HAP-1 (cell line): ENCODE results near the gene SARM1.
A peak's percentile ranks its signal among the peaks of the same experiment; 100 is the strongest.

ENCODE experiments used
- DNase-seq, 2 experiments: peaks; one replicate each; pipeline ENCODE4 v3.0.0-alpha.2; 2016 to 2020; ENCODE audit warnings: low spot score in 2 of 2
- H3K27me3 ChIP-seq: fragments of 250-450 bp; sonication (Bioruptor Pico); 2 replicates; pipeline ENCODE4 v1.5.1; 2020; ENCODE audit warnings: low read depth, mild to moderate bottlenecking, moderate library complexity
- H3K36me3 ChIP-seq: fragments of 250-450 bp; sonication (Bioruptor Pico); replicated peaks from 2 replicates; pipeline ENCODE4 v1.5.1; 2020; ENCODE audit warnings: mild to moderate bottlenecking
- H3K4me1 ChIP-seq: fragments of 250-450 bp; sonication (Bioruptor Pico); 2 replicates; pipeline ENCODE4 v1.5.1; 2020; ENCODE audit warnings: mild to moderate bottlenecking
- H3K4me3 ChIP-seq: fragments of 250-450 bp; sonication (Bioruptor Pico); 2 replicates; pipeline ENCODE4 v1.5.1; 2020; ENCODE audit warnings: mild to moderate bottlenecking, moderate library complexity
- H3K9me3 ChIP-seq: fragments of 250-450 bp; sonication (Bioruptor Pico); 2 replicates; pipeline ENCODE4 v1.5.1; 2020; ENCODE audit warnings: mild to moderate bottlenecking, moderate library complexity
- in situ Hi-C: fragments of 300-500 bp; cut with MboI; formaldehyde crosslinking; loops from 3 replicates; pipeline ENCODE4 v1.14.3; 2020; ENCODE audit warnings: low sequenced_read_pairs, inconsistent platforms, mixed read lengths

The SARM1 gene

DNA sequence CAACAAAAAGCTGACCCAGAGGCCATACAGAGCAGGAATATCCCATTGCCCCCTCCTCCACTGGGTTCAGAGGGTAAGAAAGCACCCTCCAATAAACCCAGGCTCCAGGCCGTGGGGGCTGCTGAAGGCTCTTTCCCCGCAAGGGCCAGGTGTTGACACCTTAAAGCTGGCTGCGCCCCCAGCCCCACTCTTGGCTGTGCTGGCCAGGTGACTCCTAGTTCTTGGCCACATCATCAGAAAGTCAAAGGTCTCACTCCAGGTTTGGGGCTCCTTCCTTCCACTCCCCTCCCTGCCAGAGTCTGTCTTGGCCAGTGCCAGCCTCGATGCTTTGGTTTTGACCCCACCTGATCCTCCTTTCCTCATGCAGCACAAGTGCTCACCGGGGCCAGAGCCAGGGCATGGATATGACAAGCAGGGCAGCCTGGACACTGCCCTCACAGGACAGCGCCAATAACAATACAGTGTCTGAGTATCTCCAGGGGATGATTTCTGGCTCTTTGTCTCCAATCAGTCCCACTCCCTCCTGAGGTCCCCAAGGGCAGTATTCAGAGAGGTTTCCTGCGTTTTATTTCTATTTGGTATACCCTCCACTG, 26.3 kb downstream of the SARM1 start:
- H3K27me3 ChIP-seq: no peaks in the 10 kb centered on the region
- no peaks in the 10 kb centered on the region for H3K9me3 ChIP-seq
- peaks cover 9% of the 10 kb centered on the region; the same call in 1 of the 2 replicates for H3K36me3 ChIP-seq
- DNase-seq: no peak
- H3K4me3 ChIP-seq: no peak overlapping the region
- in situ Hi-C loops: loop anchor here (25.0 kb wide), 1 partner anchor 610 kb away; no protein-coding TSS in a partner anchor
- no peaks in the 10 kb centered on the region for H3K4me1 ChIP-seq

DNA sequence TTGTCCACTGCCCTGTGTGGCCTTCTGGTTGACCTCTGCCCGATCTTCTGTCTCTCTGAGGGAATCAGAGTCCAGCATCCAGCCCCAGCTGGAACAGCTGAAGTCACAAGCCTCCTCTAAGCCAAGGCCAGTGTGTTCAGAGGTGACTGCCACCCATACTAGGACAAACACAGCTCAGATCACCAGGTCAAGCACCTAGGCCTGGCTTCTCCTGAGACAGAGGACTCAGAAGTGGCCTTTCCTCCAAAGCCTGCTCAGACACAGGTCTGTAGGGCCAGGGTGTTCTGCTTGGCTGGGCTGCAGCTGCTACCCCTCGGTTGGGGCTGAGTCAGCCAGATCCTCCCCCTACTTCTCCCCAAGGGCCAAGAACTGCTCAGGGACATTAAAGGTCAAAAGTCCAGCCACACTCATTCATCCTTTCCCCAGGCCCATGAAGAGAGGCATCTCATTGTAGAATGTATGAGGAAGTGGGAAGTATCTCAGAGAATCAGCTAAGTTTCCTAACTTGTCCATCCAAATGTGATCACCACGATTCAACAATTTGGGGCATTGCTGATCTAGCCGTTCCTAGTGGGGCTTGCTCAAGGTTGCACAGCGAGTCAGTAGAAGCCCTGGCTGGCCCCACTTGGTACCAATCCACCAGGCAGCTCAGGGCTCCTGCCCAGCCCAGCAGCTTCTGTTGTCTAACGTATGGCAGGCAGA, 26.9 kb downstream of the SARM1 start:
- no peak for DNase-seq
- in situ Hi-C loops: loop anchor here (25.0 kb wide), 1 partner anchor 611 kb away; no protein-coding TSS in a partner anchor
- Histone ChIP-seq H3K9me3 (no peaks in the 10 kb centered on the region), H3K27me3 (no peaks in the 10 kb centered on the region), H3K4me1 (no peaks in the 10 kb centered on the region), H3K36me3 (peaks cover 9% of the 10 kb centered on the region; the same call in 1 of the 2 replicates), H3K4me3 (no peak overlapping the region)

DNA sequence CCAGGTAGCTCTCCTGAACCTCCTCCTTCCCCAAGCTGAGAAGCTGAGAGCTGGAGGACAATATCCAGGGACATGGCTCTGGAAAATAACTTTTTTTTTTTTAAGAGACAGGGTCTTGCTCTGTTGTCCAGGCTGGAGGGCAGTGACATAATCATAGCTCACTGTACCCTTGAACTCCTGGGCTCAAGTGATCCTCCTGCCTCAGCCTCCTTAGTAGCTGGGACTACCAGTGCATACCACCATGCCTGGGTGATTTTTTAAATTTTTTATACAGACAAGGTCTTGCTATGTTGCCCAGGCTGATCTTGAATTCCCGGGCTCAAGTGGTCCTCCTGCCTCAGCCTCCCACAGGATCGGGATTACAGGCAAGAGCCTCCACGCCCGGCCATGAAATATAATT, 28.3 kb downstream of the SARM1 start:
- Histone ChIP-seq H3K9me3 (no peaks in the 10 kb centered on the region), H3K4me3 (no peak overlapping the region), H3K27me3 (no peaks in the 10 kb centered on the region), H3K36me3 (peaks cover 9% of the 10 kb centered on the region), H3K4me1 (no peaks in the 10 kb centered on the region)
- in situ Hi-C loops: loop anchor here (25.0 kb wide), 2 partner anchors 363 to 613 kb away; partner anchors contain the start of gene NLK
- DNase-seq: no peak

DNA sequence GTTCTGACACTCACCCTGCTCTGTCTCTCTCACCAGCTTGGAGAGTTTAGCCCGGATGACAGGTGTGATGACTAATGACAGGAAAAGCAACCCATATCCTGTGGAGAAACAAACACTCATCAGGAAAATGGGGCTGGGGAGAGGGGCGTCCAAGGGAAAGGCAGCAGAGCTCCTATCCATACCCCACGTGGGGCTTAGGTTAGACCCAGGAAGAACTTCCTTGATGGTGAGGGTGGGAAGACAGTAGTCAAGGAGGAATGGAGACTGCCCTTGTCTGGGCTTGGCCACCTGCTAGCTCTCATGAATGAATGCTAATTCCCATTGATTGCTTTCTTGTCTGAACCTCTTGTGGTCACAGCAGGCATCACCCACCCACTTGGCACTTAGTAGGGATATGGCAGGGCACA, 30.7 kb downstream of the SARM1 start:
- Histone ChIP-seq H3K4me1 (peaks cover 13% of the 10 kb centered on the region), H3K27me3 (no peaks in the 10 kb centered on the region), H3K9me3 (no peaks in the 10 kb centered on the region), H3K4me3 (no peak overlapping the region), H3K36me3 (peaks cover 9% of the 10 kb centered on the region)
- in situ Hi-C loops: loop anchor here (25.0 kb wide), 1 partner anchor 365 kb away; the partner anchor contains the start of gene NLK
- DNase-seq: no peak

DNA sequence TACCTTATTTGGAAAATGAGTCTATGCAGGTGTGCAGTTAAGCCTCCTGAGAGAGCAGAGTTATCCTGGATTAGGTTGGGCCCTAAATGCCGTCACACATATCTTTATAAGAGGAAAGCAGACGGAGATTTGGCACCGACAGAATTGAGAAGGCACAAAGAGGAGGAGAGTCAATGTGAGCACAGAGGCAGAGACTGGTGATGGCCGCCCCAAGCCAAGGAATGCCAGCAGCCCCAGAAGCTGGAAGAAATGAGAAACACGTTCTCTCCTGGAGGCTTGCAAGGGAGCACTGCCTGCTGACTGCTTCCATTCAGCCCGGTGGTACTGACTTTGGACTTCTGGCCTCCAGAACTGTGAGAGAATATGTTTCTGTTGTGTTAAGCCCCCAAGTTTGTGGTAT, 31.4 kb downstream of the SARM1 start:
- H3K9me3 ChIP-seq: no peaks in the 10 kb centered on the region
- DNase-seq: no peak
- no peak overlapping the region for H3K4me3 ChIP-seq
- in situ Hi-C loops: loop anchor here (25.0 kb wide), 1 partner anchor 366 kb away; the partner anchor contains the start of gene NLK
- peaks cover 9% of the 10 kb centered on the region for H3K36me3 ChIP-seq
- peaks cover 16% of the 10 kb centered on the region for H3K4me1 ChIP-seq
- H3K27me3 ChIP-seq: no peaks in the 10 kb centered on the region

DNA sequence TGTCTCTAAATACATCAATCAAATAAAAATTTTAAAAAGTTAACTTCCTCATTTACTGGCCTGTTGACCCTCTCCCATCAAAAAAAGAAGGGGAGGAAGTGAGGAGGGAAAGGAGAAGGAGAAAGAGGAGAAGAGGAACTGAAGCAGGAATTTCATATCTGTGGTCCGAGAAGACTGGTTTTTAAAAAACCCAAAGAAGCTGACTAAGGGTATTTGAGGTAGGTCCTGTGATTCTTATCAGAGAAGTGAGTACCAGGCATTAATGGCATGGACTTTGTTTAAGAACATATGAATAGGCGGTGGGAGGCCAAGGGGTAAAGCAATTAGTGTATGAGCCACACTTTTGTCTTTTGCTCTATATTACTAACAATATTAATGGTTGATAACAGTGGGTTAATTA, 32.5 kb downstream of the SARM1 start:
- in situ Hi-C loops: loop anchor here (25.0 kb wide), 1 partner anchor 367 kb away; the partner anchor contains the start of gene NLK
- Histone ChIP-seq H3K4me1 (peaks cover 21% of the 10 kb centered on the region), H3K27me3 (no peaks in the 10 kb centered on the region), H3K9me3 (no peaks in the 10 kb centered on the region), H3K36me3 (peaks cover 9% of the 10 kb centered on the region), H3K4me3 (no peak overlapping the region)
- DNase-seq: no peak

DNA sequence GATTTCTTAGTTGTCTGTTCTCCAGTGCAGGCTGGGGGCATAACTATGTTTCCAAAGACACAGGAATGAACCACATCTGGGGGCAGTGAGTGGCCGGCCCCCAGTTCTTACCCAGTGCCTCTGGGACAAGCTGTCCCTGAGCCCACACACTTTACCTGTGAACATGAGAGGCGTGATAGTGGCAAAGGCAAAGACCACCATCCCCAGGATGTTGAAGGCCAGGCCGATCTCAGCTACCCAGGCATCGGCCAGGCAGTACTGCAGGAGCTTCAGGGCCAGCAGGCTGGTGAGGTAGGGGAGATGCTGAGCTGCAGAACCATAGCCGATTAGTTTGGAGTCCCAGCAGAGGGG, 32.9 kb downstream of the SARM1 start:
- Histone ChIP-seq H3K4me1 (peaks cover 21% of the 10 kb centered on the region), H3K9me3 (no peaks in the 10 kb centered on the region), H3K36me3 (peaks cover 7% of the 10 kb centered on the region), H3K4me3 (no peak overlapping the region), H3K27me3 (no peaks in the 10 kb centered on the region)
- no peak for DNase-seq
- in situ Hi-C loops: loop anchor here (25.0 kb wide), 1 partner anchor 367 kb away; the partner anchor contains the start of gene NLK

DNA sequence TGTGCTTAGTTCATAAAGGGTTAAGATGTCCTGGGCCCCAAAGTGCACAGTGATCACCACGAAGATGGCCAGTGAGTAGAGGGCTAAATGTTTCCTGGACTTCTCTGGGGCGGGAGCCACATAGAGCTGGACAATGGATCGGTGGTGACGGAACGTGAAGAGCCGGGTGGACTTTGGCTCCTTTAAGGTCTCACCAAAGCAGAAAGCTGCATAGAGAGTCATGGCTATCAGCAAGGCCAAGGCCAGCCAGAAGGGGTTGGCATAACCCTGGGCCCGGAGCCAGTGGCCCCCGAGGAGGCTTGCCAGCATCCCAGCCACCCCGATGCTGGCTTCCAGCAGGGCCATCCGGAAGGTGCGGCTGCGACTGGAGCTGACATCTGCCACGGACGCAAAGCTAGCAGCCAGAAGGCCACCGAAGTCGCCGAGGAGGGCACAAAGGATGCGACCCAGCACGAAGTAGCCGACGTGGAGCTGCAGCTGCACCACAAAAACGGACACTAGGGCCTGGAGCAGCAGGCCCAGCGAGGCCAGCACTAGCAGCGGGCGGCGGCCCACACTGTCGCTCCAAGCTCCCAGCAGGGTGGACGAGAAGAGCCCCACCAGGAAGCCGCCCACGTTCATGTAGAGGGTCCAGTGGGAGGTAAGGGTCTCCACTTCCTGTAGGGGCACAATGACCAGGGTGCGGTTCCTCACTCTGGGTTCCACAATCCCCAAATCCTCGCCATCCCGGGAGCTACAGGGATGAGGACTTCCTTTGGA, 33.5 kb downstream of the SARM1 start:
- DNase-seq: no peak
- Histone ChIP-seq H3K4me3 (peak overlapping the region; percentile 69), H3K27me3 (no peaks in the 10 kb centered on the region), H3K36me3 (peaks cover 7% of the 10 kb centered on the region), H3K4me1 (peaks cover 21% of the 10 kb centered on the region), H3K9me3 (no peaks in the 10 kb centered on the region)
- in situ Hi-C loops: loop anchor here (25.0 kb wide), 1 partner anchor 368 kb away; the partner anchor contains the start of gene NLK

DNA sequence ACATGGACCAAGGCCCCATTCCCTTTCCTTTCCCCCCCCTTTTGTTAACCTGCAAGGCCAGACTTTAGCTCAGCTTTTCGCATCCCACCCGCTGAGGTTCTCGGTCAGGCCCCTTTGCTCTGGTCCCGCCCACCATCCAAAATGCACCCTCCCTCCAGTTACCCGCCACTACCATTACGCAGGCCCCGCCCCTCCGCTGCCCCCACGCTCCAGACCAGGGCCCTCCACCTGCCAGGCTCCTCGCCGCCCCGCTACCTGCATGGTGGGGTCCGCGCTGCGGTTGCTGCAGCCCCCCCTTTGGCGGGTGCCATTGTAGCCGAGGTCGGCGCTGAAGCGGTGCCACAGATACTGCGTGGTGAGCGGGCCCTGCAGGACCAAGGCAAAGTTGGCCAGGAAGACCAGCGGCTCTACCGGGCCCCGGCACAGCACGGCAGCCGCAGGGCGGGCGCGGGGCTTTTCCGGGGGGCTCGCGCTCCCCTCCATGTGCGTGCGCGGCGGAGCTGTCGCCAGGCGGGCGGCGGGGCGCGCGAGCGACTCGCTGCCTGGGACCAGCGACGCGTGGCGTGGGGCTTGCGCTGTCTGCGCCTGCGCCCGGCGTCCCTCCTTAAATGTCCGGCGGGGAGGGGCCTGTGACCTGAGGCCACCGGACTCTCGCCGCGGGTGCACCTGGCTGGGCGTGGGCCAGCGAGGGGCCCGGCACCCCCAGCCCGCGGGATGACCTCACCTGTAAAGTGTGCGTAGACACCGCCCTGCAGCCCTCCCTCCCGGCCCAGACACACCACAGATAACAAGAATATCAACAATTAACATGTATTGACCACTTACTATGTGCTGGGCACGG, 34.4 kb downstream of the SARM1 start, which contains the start of gene SLC46A1:
TSS of gene SLC46A1 (minus strand) at position 581 of the 841 bp plus-strand sequence. CDS start at position 483, 98 bp downstream.
- no peaks in the 10 kb centered on the region for H3K9me3 ChIP-seq
- H3K4me1 ChIP-seq: peaks cover 21% of the 10 kb centered on the region
- peak; percentile 71 to 92 for DNase-seq
- no peaks in the 10 kb centered on the region for H3K27me3 ChIP-seq
- H3K4me3 ChIP-seq: peak within 1 kb of the TSS; percentile 69
- H3K36me3 ChIP-seq: peaks cover 4% of the 10 kb centered on the region
- in situ Hi-C loops: loop anchor here (25.0 kb wide), 1 partner anchor 369 kb away; the partner anchor contains the start of gene NLK

DNA sequence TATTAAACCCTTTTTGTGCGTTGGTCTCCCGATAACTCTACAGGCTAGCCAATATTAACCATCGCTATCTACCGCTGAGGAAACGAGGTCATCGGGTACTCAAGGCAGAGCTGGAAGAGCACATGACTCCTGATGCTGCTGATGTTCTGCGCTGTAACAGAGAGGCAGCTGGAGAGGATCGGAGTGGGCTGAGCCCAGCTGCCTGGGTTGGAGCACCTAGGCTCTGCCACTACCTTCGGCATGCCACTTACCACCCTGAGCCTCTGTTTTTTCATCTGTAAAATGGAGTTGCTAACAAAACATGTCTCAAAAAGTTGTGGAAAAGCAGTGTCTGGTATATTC, 35.0 kb downstream of the SARM1 start:
- Histone ChIP-seq H3K4me3 (peak overlapping the region; percentile 69), H3K4me1 (peaks cover 21% of the 10 kb centered on the region), H3K9me3 (no peaks in the 10 kb centered on the region), H3K36me3 (no peaks in the 10 kb centered on the region; the same call in none of the 2 replicates), H3K27me3 (no peaks in the 10 kb centered on the region)
- in situ Hi-C loops: loop anchor here (25.0 kb wide), 1 partner anchor 369 kb away; the partner anchor contains the start of gene NLK
- no peak for DNase-seq

DNA sequence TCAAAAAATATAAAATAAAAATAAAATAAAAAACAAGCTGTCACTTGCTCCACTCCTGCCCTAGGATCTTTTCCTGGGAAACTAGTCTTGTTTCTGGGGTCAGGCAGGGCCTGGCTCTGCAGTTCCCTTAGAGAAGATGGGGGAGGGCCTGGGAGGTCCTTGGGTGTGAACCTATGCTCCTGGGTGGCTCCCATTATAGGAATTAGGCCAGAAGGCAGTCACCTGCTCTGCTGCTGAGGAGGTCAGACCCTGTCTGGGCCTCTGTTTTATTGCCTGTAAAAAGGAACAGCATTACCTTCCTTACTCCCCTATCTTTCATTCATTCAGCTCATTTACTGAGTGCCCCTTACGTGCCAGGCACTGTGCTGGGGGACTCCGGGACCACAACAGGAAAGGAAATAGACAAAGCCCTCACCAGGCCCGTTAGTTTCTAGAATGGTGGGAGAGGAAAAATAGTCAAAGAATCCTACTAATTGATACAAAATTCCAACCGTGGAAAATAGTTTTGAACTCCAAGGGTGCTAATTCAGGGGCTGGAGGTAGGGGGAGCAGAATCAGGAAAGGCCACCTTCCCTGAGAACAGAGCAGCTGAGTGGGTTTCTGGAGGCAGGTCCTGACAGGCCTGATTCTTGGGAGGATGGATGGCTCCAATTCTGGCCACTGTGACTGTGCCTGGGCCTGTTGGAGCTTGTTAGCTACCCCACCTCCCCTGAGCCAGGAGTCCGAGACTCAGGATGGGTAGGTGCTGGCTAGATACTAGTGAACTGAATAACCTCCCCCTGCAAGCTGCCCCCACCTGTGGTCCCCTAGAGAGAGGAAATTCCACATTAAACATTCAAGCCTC, 35.9 kb downstream of the SARM1 start:
- in situ Hi-C loops: loop anchor here (25.0 kb wide), 1 partner anchor 370 kb away; the partner anchor contains the start of gene NLK
- Histone ChIP-seq H3K27me3 (no peaks in the 10 kb centered on the region), H3K4me3 (no peak overlapping the region), H3K9me3 (no peaks in the 10 kb centered on the region), H3K4me1 (peaks cover 27% of the 10 kb centered on the region), H3K36me3 (no peaks in the 10 kb centered on the region; the same call in 1 of the 2 replicates)
- peak in 1 of 2 experiments; percentile 41 for DNase-seq

DNA sequence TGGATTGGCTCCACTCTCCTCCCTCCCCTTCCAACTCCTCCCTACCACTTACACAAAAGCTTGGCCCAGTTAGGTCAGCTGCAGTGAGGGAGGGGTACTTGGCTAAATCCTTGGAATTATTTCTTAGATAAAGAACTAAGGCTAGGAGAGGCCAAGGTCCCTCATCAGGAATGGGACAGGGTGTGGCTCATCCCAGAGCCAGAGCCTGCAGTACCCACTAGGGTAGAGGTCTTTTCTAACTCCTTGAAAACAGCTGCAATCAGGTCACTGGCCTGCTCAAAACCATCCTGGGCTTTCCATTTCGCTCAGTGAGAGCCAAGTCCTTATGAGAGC, 36.4 kb downstream of the SARM1 start:
- peak in 1 of 2 experiments; percentile 41 for DNase-seq
- no peaks in the 10 kb centered on the region for H3K27me3 ChIP-seq
- in situ Hi-C loops: loop anchor here (25.0 kb wide), 1 partner anchor 371 kb away; the partner anchor contains the start of gene NLK
- no peaks in the 10 kb centered on the region; the same call in 1 of the 2 replicates for H3K36me3 ChIP-seq
- H3K9me3 ChIP-seq: no peaks in the 10 kb centered on the region
- H3K4me3 ChIP-seq: no peak overlapping the region
- peaks cover 28% of the 10 kb centered on the region for H3K4me1 ChIP-seq
